Kidney epithelial cell (primary cell): ENCODE measurements around the gene OR13C5. TPM values are rescaled to one million over a fixed set of nuclear protein-coding genes. Genes with fewer than 3 reads are reported as not detected.
"Not testable (repeated sequence)": the region's sequence is repeated elsewhere in the genome, so short reads cannot be mapped to it uniquely, and the experiment has no call there.

Experiments used
- DNase-seq: peaks from one replicate; pipeline ENCODE4 v3.0.0-alpha.2; 2010; ENCODE audit warnings: low read depth
- H3K27me3 ChIP-seq: 2 replicates; pipeline ENCODE4 v1.6.0; 2011; ENCODE audit warnings: low read length; ENCODE audit not compliant: control insufficient read depth, insufficient read depth
- H3K36me3 ChIP-seq: 2 replicates; pipeline ENCODE4 v1.5.1; 2011; ENCODE audit warnings: low read length; ENCODE audit not compliant: control insufficient read depth, insufficient read depth
- H3K4me3 ChIP-seq: 2 replicates; pipeline ENCODE4 v1.5.1; 2011; ENCODE audit warnings: low read depth, mild to moderate bottlenecking, control low read depth, low read length
- total RNA-seq: library from RNA; depleted of rRNA; stranded (reverse); fragments of >200 nt; gene quantifications from 2 replicates; pipeline ENCODE4 v1.2.3, GENCODE V29; 2015
- TF ChIP-seq, protein P1 (sequence below): IDR thresholded peaks from 2 replicates; pipeline ENCODE4 v1.5.1; 2011; ENCODE audit warnings: mild to moderate bottlenecking, moderate library complexity, low read length, control low read depth, inconsistent platforms; ENCODE audit not compliant: insufficient read depth, poor library complexity, severe bottlenecking

The OR13C5 gene, protein sequence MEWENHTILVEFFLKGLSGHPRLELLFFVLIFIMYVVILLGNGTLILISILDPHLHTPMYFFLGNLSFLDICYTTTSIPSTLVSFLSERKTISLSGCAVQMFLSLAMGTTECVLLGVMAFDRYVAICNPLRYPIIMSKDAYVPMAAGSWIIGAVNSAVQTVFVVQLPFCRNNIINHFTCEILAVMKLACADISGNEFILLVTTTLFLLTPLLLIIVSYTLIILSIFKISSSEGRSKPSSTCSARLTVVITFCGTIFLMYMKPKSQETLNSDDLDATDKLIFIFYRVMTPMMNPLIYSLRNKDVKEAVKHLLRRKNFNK
- not detected in 2 replicates for total RNA-seq

DNA sequence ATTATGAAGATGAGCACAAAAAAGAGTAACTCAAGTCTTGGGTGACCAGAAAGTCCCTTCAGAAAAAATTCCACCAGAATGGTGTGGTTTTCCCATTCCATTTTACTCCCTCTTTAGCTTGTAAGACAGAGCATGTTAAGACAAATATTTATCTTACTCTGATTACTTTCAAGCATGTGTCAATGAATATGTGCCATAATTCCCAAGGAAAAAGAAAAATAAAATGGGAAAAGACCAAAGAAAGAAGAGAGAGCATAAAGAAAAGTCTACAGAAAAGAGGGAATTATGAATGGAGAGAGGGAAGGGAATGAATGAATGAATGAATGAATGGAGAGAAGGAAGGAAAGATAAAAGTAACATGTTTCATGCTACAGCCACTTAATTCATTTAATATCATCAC lies at the start of gene OR13C5:
TSS of gene OR13C5 (minus strand) at position 101 of the 400 bp plus-strand sequence. CDS start at position 101, 0 bp downstream.
- not testable (repeated sequence) for H3K27me3 ChIP-seq, H3K36me3 ChIP-seq, DNase-seq, H3K4me3 ChIP-seq

DNA sequence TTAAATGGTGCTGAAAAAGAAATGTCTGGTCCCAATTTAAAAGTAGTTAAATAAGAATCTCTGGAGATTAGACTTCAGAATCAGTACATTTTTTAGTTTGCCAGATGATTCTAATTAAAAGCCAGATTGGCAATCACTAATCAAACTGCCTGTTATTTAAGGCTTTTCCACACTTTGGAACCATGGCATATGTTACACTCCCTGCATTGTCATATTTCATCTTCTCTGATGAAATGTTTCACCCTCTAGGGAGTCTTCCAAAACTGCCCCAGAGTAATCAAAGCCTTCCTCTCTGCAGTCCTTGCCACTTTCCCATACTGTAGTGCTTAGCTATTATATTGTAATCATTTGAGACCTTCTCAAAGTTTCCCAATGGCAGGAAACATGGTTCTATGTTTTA lies 36.2 kb upstream of the OR13C5 start:
- H3K27me3 ChIP-seq, result no peaks in the 10 kb centered on the region
- DNase-seq, result no peak
- TF ChIP-seq, protein P1, sequence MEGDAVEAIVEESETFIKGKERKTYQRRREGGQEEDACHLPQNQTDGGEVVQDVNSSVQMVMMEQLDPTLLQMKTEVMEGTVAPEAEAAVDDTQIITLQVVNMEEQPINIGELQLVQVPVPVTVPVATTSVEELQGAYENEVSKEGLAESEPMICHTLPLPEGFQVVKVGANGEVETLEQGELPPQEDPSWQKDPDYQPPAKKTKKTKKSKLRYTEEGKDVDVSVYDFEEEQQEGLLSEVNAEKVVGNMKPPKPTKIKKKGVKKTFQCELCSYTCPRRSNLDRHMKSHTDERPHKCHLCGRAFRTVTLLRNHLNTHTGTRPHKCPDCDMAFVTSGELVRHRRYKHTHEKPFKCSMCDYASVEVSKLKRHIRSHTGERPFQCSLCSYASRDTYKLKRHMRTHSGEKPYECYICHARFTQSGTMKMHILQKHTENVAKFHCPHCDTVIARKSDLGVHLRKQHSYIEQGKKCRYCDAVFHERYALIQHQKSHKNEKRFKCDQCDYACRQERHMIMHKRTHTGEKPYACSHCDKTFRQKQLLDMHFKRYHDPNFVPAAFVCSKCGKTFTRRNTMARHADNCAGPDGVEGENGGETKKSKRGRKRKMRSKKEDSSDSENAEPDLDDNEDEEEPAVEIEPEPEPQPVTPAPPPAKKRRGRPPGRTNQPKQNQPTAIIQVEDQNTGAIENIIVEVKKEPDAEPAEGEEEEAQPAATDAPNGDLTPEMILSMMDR, result no peak
- H3K36me3 ChIP-seq, result no peaks in the 10 kb centered on the region
- H3K4me3 ChIP-seq, result no peak overlapping the region

DNA sequence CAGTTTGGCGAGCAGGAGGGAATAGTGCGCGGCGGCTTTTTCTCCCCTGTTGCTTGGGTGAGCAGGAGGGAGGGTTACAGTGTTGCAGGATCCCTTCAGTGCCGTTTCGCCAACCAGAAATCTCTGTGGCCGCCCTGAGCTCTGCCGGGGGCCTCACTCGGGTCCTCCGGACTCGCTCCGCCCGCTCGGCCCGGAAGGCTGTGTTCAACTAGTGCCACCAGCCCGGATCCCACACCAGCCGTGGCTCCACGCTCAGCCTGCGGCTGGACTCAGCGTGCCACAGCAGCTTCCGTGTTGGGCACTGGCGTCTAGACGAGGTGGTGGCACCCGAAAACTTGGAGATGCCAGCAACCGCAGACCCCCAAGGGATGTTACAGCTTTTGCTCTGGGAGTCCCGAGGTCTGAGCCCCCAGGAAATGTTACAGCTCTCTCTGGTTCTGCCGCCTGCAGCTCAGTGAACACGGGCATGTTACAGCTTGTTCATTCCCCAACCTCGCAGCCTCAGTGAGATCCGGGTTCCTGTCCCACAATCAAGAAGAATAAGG lies 34.8 kb upstream of the OR13C5 start:
- TF ChIP-seq, protein P1, result no peak
- no peaks in the 10 kb centered on the region for H3K27me3 ChIP-seq
- no peak for DNase-seq

DNA sequence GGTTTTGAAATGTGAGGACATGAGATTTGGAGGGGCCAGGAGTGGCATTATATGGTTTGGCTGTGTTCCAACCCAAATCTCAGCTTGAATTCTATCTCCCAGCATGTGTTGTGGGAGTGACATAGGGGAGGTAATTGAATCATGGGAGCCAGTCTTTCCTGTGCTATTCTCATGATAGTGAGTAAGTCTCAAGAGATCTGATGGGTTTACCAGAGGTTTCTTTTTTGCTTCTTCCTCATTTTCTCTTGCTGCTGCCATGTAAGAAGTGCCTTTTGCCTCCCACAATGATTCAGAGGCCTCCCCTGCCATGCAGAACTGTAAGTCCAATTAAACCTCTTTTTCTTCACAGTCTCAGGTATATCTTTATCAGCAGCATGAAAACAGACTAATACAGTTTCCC lies 26.8 kb upstream of the OR13C5 start:
- H3K36me3 ChIP-seq, DNase-seq, H3K4me3 ChIP-seq, H3K27me3 ChIP-seq: not testable (repeated sequence)

More for the DNA sequence above, 34.8 kb upstream of the OR13C5 start:
- H3K36me3 ChIP-seq, result no peaks in the 10 kb centered on the region
- no peak overlapping the region for H3K4me3 ChIP-seq

DNA sequence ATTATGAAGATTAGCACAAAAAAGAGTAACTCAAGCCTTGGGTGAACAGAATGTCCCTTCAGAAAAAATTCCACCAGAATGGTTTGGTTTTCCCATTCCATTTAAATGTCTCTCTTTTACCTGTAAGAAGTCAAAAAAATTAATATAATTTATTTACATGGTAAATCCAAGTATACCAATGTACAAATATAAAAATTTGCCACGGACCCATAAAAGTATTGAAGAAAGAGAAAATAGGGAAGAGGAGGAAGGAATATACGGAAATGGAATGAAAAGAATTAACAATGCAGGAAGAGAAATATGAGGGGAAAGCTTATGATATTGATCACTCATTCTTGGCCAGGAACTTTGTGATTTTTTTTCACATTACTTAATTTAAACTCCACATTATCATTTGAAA lies 18.9 kb upstream of the OR13C5 start, which contains the start of gene OR13C9:
TSS of gene OR13C9 (minus strand) at position 101 of the 400 bp plus-strand sequence. CDS start at position 101, 0 bp downstream.
- Histone ChIP-seq H3K27me3 (no peaks in the 10 kb centered on the region), H3K36me3 (no peaks in the 10 kb centered on the region), H3K4me3 (no peak within 1 kb of the TSS)
- TF ChIP-seq, protein P1, result no peak
- no peak for DNase-seq

DNA sequence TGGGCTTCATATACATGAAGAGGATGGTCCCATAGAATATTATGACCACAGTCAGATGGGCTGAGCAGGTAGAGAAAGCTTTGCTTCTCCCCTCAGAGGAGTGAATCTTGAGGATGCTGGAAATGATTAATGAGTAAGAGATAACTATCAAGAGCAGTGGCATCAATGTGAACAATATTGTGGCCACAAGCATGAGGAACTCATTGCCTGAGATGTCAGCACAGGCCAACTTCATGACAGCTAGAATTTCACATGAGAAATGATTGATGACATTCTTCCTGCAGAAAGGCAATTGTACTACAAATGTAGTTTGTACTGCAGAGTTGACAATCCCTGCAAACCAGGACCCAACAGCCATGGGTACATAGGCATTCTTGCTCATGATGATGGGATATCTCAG lies 18.2 kb upstream of the OR13C5 start:
- no peaks in the 10 kb centered on the region for H3K36me3 ChIP-seq
- no peak overlapping the region for H3K4me3 ChIP-seq
- no peaks in the 10 kb centered on the region for H3K27me3 ChIP-seq
- TF ChIP-seq, protein P1, result no peak
- DNase-seq, result no peak

DNA sequence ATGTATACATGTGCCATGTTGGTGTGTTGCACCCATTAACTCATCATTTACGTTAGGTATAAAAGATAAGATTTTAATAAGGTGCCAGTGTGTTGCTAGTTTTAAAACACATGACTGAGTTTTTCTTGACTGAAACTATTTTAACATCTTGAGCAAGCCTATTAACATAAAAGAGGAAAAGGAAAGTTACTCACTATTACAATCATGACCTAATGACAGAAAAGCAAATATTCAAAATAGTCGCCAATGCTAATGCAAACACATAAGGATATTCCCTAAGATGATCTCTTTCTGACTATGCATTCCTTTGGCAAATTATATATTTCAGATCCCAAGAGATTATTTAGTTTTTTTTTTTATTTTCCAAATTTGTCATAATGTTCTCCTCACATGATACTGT lies 12.0 kb upstream of the OR13C5 start:
- no peak overlapping the region for H3K4me3 ChIP-seq
- DNase-seq, result no peak
- H3K36me3 ChIP-seq, result no peaks in the 10 kb centered on the region
- no peaks in the 10 kb centered on the region for H3K27me3 ChIP-seq
- TF ChIP-seq, protein P1, result no peak
